Esophagus squamous epithelium (tissue), 4 donors: ENCODE results near the gene PTPRCAP.

Experiments used
- CTCF ChIP-seq, 6 experiments: fragments of 450-650 bp in 4 of 6; fragments of 200-600 bp in 2 of 6; sonication (generic) in 2 of 6; IDR thresholded peaks; one replicate each; pipeline ENCODE4 v1.5.1; 2016 to 2019; ENCODE audit warnings: antibody characterized with exemption in 6 of 6, mild to moderate bottlenecking in 4 of 6, moderate library complexity in 4 of 6
- POLR2A ChIP-seq, 4 donors: fragments of 450-650 bp; IDR thresholded peaks; one replicate each; pipeline ENCODE4 v1.6.1; 2017; ENCODE audit warnings: antibody characterized with exemption in 4 of 4, mild to moderate bottlenecking in 4 of 4, moderate library complexity in 3 of 4

DNA sequence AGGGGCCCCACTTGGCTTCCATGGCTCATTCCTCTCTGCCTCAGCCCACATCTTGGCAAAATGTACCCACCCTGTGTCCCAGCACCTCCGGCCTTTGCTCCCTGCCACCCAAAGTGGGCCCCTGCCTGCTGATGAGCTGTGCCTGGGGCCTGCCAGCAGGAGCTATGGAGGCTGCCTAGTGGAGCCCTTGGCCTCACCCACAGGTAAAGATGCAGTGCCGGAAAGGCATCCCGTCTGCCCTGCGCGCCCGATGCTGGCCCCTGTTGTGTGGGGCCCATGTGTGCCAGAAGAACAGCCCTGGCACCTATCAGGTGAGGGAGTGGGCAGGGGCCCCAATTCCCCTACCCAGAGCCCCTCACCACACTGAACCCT is 32.3 kb downstream of the PTPRCAP start:
- TF ChIP-seq CTCF (IDR thresholded peaks at IDR 0.05): no peak
- no peak for TF ChIP-seq POLR2A (IDR thresholded peaks at IDR 0.05)
